ENCODE results near the gene ASPRV1.

The ASPRV1 gene

GRCh38 chr2:69988086-69988635 lies 26.7 kb upstream of the ASPRV1 start:
- no peak for DNase-seq (ENCODE audit: low spot score)

- DNase-seq (ENCODE audit: low spot score), result no peak
Observed at GRCh38 chr2:69986691-69987090, 25.3 kb upstream of the ASPRV1 start.

GRCh38 chr2:69985688-69986087 lies 24.3 kb upstream of the ASPRV1 start:
- peak; percentile 28 for DNase-seq (ENCODE audit: low spot score)

DNA sequence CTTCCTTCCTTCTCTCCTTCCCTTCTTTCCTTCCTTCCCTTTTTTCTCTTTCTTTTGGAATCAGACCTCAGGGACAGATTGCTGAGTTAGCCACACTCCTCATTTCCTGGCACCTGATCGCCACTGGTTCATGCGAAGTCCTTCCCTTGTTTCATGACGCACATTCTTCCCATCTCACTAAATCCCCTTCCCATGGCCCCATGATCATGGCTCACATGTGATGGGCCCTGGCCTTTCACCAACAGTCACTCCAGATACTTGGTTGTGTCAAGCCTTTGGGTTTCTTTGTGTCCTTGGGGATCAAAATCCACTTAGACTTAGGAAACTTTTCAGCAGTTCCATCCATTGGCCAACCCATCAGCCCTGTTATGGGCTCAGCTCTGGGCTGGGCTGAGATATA lies 23.8 kb upstream of the ASPRV1 start:
- no peak for DNase-seq (ENCODE audit: low spot score)

DNA sequence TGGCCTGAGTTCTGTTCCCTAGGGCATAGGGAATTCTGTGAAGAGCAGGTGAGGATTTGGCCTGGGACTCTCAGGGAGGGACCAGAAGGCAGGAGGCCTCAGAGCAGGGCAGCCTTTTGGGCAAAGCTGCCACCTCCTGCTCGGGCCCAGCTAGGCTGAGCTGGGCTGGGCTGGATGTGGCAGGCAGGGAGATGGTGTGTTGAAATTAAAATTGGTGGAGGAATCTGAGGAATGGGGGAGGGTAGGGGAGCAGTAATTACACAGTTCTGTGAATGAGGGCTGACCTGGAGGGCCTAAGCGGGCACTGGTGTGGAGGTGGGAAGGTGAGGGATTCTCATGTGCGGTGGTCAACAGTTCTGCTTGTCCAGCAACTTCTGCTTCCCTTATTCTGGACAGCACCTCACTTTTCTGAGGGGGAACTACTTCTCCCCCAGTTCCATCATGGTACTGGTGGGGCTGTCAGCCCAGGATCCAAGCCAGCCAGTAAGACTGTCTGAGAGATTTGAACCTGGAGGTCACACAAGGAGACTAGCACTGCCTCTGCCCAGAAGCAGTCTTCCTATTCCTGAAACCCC lies 22.0 kb upstream of the ASPRV1 start:
- DNase-seq (ENCODE audit: low spot score), result no peak

DNA sequence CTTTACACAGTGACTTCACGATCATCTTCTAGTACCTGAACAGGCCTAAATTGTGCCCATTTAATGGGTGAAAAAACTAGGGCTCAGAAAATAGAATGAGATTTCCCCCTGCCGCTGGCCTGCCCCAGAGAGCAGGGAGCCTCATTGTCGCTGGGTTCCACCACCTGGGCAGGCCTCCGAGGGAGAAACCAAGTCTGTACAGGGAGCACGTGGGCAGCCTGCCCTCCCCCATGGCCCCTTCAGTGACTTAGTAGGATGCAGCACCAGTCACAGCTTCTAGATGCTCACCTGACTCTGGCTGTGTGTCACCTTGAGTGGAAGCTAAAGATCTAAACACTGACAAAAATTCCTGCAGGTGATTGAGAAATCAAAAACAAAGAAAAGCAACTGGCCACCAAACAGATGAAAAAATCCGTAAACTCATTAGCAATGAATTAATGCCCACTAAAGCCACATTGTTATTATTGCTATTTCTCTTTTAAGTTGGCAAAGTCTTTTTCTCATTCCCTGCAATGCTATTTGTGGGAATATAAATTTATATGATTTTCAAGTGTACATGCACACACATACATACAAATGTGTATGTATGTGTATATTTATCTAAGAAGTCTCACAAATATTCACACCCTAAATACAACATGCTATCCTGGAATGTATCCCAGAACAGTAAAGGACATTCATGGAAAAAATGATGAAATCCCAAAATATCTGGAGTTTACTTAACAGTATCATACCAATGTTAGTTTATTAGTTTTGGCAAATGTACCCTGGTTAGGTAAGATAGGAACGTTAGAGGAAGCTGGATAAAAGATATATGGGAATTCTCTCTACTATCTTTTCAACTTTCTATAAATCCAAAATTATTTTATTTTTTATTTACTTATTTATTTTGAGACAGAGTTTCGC lies 18.7 kb upstream of the ASPRV1 start:
- no peak for DNase-seq (ENCODE audit: low spot score)

DNA sequence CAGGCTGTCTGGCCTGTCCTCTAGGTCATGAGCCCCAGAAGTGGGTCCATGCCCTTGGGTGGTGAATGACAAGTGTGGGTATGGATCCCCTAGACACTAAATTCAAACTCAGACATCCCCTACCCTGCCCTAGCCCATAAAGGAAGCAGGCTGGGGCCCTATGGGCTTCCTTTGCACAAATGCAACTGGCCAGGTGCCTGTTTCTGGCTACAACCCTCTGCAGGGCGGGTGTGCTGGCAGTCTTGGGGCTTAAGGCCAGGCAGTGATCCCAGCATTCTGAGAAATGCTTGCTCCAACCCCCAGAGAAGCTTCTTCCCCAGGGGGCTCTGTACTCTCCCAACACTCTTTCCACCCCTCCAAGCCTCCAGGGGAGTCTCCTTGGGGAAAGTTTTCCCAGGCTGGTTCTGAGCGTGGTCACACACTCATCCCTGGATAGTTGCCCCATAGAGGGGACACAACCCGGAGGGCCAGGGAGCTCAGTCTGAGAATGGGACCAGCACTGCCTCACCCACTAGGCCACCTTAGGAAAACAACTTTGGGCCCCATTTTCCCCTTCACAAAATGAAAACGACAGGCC lies 16.6 kb upstream of the ASPRV1 start:
- DNase-seq (ENCODE audit: low spot score), result no peak

GRCh38 chr2:69977186-69977585 lies 15.8 kb upstream of the ASPRV1 start:
- no peak for DNase-seq (ENCODE audit: low spot score)

DNA sequence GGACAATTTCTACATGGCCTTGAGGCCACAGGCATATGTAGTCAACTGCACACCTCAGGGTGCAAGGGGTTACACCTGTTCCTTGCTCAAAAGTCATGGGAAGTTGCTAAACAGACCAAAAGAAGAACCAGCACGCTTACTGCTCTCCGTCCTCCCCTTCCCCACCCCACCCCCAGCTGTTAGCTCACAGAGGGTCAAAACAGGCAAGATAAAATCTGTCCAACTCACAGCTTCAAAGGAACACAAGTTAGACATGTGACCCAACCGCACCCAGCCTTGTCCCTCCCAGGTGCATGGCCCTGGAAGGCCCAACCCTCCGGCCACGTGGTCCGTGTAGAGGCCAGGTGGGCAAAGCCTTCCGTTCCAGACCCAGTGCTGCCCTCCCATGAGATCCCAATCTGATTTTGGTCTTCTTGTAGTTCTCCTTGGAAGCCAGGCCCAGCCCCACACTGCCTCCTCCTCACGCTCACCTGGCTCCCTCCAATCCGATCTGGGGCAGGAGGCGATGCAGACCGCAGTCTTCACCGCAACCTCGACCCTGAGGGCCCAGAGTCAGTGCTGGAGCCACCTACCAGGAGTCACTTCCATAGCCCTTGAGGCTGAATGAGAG lies 14.5 kb upstream of the ASPRV1 start:
- no peak for DNase-seq (ENCODE audit: low spot score)

DNA sequence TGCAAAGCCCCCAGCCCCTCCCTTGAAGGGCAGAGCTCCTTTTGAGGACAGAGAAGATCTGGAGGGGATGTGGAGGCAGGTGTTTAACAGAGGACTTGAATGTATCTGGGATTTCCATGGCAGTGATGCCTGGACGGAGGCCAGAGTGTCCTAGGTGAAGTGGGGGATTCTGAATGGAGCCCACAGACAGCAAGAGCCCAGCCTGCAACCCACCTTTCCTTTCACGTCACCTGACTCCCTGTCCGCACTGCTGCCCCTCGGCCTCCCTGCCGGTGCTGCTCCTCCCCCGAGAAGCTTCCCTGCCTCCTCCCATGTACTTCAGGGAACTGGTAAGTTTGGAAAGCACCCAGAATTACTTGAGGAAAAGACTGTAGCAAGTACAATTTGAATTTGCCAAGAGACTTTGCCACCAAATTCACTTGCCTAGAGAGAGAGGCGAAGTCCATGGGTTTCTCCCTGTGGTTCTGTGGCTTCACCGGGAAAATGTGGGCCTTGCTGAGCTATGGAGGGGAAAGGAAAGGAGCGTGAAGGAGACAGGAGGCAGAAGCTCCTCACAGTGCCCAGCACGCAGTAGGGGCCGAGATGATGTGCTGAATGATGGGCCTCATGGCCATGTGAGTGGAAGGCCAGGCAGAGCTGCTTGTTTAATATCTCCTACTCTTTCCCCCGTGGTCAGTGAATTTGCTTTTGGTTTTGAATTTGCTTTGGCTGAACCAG lies 13.9 kb upstream of the ASPRV1 start:
- no peak for DNase-seq (ENCODE audit: low spot score)

DNA sequence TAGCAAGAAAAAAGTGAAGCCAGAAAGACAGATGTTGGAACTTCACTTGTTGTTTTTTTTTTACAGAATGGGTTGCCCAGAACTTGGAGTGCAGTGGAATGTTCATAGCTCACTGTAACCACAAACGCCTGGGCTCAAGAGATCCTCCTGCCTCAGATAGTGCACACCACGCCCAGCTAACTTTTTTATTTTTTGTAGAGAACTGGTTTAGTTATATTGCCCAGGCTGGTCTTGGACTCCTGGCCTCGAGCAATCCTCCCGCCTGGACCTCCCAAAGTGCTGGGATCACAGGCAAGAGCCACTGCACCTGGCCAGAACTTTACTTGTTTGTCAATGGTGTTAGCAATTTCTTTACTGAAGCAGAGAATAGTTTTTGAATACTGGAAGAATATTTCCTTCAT lies 11.9 kb upstream of the ASPRV1 start:
- no peak for DNase-seq (ENCODE audit: low spot score)

GRCh38 chr2:69972822-69973221 lies 11.4 kb upstream of the ASPRV1 start:
- no peak for DNase-seq (ENCODE audit: low spot score)

DNA sequence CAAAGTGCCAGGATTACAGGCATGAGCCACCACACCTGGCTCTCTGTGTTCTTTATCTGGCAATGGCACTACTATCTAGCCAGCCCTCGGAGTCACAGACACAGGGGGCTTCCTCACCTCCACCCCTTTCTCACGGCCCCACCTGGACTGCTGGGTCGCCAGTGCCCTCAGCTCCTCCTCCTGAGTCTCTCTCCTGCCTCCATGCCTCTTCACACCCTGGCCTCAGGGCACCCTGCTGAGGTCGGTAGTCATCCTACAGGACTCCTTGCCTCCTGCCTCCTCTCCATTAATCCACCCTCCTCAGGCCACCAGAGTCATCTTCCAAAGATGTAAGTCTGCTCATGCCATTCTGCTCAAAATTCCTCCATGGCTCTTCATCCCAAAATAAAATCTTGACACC lies 8.6 kb upstream of the ASPRV1 start:
- no peak for DNase-seq (ENCODE audit: low spot score)

DNA sequence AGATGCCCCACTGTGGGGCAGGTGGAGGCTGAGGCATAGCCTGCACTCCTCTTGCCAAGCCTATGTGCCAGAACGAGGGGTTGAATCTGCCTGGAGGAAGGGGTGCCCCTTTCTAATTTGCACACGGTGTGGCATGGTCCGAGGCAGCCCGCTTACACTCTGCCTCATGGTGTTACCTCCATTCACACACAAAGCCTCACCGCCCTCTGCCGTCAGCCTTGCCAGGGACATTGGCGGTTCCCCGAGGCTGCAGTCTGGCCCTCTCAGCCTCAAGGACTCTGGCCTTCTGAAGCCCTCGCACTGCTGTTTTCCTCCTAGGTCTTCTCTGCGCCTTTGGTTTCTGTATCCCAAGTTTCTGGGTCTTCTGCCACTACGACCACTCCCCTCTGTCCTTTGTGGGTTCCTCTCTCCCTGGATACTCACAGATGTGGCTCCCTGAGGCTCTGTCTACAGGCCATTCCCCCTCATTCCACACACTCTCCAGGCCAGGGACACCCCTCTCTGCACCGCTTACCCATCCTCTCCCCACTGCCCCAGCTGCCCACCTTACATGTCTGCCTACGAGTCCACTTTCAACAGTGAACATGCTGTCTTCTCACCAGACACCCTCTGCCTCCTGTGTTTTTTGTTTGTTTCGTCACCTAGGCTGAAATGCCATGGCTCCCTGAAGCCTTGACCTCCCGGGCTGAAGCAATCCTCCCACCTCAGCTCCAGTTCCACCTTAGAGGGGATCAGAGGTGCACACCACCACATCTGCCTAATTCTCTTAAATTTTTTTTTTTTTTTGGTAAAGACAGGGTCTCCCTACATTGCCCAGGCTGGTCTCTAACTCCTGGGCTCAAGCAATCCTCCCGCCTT lies 7.9 kb upstream of the ASPRV1 start:
- DNase-seq (ENCODE audit: low spot score), result no peak

GRCh38 chr2:69968609-69969008 lies 7.2 kb upstream of the ASPRV1 start:
- no peak for DNase-seq (ENCODE audit: low spot score)

- DNase-seq (ENCODE audit: low spot score), result no peak
Observed at GRCh38 chr2:69966496-69966895, 5.1 kb upstream of the ASPRV1 start.

DNA sequence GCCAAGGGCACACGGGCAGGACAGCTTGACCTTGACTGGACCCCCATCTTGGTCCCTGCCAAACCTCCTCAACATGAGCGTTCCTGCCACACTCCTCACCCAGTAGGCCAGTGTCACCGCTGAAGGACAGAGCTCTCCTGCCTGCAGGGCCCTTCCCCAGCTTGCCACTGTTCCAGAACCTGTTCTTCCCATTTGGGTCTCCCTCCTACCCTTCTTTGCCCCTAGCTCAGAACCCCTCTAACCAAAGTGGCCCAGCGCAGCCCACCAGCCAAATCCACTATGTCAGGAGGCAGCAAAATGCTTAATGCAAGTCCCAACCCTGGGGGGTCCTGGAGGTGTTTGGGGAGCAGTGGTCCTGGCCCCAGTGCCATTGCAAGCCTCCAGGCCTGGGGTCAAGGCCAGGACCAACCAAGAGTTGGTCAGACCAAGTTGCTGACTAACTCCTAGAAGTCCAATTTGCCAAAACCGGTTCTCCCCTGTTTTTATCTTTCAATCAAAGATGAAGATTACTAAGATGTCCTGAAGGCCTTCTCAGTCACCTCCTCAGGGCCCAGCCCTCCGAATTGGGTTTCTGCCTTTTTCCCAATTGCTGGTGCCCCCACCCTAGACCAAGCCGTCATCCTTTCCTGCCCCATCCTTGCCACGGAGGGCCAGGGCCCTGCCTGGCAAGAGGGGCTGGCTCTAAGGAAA lies 4.5 kb upstream of the ASPRV1 start:
- DNase-seq (ENCODE audit: low spot score), result no peak

DNA sequence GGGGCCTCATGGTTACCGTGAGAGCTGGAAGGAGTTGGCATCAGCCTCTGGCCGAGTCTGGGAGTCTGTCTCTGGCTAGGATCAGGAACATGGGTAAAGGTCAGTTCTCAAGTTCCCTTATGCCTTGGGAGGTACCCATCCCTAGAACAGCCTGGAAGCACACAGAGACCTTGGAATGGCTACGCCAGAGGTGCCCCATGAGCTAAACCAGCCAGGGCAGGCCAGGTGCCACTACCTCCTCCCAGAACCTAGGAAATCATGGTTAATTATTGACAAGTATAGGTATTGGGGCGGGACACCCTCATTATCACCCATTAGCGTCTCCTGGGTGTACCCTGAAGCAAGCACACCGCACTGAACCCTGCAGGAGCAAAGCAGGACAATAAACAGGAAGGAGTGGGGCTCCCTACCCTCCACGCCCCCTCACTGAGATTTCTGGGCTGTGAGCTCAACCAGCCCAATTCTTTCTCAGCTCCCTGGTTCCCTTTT lies 3.0 kb upstream of the ASPRV1 start:
- DNase-seq (ENCODE audit: low spot score), result no peak

- DNase-seq (ENCODE audit: low spot score), result no peak
Observed at GRCh38 chr2:69962986-69963730, 1.7 kb upstream of the ASPRV1 start.
